Nucleus accumbens (tissue), 56 donors: ENCODE measurements around the gene TSPAN3.

Experiments used
- DNase-seq, 56 donors: peaks; one replicate each; lab custom pipeline; 2025; lab: John Stamatoyannopoulos, UW

Gene TSPAN3

GRCh38 chr15:77085297-77085696, 14.4 kb upstream of the TSPAN3 start:
- no peak for DNase-seq

DNA sequence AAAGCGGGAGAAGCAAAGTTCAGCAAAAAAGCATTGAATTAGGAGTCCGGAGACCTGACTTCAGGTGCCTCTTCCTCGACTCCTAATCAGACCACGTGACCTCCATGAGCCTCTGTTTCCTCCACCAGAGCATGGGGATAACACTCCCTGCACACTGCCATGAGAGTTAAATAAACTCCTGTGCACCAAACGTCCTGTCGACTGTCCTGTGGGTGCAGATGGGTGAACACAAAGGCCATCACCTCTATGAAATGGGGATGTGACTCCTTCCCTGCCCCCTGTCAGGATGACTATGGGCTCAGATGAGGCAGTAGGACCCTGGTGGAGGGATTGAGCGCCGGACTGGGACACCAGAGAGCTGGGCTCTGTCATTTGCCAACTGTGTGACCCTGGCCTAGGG, 13.5 kb upstream of the TSPAN3 start:
- DNase-seq = no peak

GRCh38 chr15:77083381-77084160, 12.7 kb upstream of the TSPAN3 start:
- peak in 53 of 56 donors; percentile 10 to 89 (median 64) for DNase-seq

DNA sequence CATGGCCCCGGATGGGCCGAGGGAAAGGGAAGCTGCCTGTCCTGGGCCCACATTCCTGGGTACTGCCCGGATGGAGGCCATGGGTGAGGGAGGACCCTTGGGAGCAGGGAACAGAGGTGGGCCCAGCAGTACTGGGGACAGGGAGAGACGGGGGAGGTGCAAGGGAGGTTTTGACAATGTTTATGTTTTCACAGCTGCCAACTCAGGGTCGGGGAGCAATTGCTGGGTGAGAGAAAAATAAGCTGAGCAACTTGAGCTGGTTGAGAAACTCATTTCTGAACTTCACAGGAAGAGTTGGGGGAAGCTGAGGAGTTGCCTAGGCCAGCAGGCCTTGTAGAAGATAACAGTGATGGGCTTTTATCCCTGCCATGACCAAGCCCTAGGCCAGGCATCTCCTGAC, 11.1 kb upstream of the TSPAN3 start:
- DNase-seq = no peak

- DNase-seq = peak in 4 of 56 donors; percentile 4 to 69 (median 22)
Observed at GRCh38 chr15:77076323-77076915, 5.5 kb upstream of the TSPAN3 start.

DNA sequence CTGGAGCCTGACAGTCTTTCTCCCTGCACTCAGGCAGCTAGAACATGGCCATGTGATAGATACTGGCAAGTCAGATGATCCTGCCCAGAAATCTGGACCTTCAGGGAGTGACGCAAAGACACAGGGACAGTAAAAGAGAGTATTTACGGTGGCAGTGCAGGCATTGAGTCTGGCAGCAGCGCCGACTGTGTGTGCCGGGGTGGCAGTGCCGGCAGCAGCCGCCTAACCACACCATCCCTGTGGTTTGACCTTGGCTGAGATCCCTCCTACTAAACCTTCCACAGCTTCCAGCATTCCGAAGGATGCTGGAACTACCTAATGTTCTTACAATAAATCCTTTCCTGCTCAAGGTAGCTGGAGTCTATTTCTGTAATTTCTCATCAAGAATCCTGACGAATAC, 4.6 kb upstream of the TSPAN3 start:
- peak in 23 of 56 donors; percentile 11 to 62 (median 30) for DNase-seq

DNA sequence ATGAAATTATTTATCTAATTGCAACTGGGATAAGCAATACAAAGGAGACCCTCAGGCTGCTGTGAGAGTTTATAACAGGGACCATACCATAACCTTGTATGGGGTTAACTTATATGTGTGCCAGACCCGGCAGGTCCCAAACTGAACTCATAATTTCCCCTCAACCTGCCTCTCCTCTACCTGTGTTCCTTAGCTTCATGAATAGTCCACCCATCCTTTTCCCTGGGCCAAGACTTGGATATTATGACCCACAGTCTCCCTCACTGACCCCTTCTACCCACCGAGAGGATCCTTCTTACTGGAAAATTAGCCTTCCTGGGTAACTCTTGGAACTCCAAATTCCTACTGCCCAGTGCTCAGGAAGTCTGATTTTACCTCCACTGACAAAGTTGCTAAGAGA, 3.4 kb upstream of the TSPAN3 start:
- DNase-seq = no peak

GRCh38 chr15:77071305-77072223, 655 bp upstream of the TSPAN3 start:
- DNase-seq = no peak

GRCh38 chr15:77070180-77070494, 772 bp downstream of the TSPAN3 start:
- DNase-seq = no peak

DNA sequence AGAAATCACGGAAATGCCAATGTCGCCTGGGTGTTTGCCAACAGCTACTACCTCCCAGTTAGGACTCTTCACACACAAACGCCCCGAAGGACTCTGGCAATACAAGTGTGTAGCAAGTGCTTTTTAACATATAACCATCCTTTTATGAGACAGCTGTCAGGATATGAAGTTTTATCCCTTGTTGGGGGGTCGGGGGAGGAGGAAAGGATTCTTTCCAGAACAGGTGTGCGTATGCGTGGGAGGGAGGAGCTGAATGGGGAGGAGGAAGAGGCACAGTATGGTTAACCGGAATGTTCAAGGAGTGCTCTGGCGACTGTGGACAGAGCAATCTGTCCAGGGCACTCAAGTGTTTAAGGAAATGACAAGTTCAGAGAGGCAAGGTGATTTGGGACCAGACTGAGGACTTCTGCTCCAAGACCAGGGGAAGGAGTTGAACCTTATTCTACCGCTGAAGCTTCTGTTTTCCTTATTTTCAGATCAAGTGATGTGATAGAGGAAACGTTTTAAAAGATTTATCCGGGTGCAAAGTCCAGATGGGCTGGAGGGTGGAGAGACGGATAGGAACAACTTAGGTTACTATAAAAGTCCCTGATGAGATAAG, 1.3 kb downstream of the TSPAN3 start:
- DNase-seq = peak in 3 of 56 donors; percentile 13 to 24 (median 23)

GRCh38 chr15:77068633-77069032, 2.3 kb downstream of the TSPAN3 start:
- no peak for DNase-seq

DNA sequence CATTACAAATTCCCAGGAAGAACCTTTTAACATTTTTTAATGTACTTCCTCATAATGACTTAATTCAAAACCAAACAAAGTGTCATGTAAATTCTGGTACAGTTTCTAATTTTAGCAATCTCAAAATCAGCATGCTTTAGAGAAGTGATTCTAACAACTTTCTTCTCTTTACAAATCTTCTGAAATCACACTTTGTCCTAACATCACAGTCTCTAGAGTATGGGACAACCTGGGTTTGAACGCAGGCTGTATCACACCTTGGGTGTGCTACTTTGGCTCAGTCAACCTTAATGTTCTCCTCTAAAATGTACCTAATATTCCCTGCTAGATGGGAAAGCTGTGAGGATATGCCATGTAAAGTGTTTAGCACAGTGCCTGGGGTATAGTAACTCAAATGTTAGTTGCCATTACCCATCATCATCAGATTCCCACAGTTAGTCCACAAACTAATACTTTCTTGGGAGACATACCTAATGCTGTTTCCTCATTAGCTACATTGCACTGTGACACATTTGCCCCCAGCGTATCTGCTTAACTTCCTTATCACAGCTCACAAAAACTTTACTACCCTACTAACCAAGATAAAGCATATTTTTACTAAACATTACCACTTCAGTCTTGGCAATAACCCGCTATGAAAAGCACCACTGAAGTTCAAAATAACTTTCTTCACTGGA, 3.1 kb downstream of the TSPAN3 start:
- DNase-seq = no peak

DNA sequence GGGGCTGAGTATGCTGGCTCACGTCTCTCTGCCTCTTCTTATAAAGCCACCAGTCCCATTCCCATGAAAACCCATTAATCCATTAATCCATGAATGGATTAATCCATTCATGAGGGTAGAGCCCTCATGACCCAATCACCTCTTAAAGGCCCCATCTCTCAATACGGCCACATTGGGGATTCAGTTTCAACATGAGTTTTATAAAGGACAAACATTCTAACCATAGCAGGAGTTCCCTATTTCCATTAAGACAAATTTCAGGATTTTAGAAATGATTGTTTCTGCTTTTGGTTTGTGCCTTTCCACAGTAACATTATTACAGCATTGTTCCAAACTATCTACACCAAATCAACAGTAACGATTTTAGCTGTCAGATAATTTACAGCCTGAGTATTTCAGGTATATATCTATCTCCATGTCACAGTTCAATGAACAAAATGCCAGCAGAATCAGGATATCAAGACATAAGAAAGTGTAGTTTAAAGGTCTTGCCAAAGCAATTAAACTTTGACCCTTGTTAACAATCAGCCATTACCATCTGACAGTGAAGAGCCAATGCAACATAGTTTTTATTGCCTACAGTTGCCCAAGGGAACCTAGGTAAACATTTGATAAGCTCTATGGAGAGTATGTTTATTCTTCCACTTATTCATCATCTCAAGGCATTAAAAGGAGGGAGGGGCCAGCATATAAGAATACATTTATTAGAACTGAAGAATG, 3.8 kb downstream of the TSPAN3 start:
- no peak for DNase-seq

- no peak for DNase-seq
Observed at GRCh38 chr15:77064539-77065308, 6.2 kb downstream of the TSPAN3 start.

DNA sequence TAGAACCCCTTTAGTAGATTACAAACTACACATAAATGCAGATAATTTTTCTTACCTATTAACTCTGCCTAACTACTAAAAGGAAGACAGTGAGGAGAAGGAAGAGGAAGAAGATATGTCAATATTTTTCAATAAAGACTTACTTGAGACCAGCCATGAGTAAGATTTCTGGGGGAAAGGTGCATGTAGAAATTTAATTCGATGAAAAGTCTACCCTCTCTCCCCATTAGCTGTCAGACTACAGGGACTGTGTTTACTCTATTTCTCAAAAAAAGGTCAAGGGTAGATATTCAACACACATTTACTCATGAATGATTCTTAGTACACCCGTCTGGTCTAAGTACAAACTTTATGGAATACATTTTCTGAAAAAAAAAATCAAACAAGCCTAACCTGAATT, 6.8 kb downstream of the TSPAN3 start:
- DNase-seq = no peak

DNA sequence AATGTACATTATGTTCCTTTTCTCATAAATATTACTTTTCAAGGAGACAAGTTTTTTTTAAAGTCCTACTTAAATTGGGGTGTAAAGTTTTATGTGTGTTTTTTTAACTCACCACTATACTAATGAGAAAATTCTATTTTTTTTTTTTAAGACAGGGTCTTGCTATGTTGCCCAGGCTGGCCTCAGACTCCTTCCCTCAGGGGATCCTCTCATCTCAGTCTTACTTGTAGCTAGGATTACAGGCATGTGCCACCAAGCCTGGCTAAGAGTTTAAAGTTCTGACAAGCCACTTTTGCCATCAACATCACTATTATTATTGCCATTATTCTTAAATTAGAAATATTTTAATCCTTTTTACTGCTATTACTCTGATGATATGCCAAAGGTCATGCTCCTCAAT, 7.7 kb downstream of the TSPAN3 start:
- DNase-seq = no peak

- peak in 3 of 56 donors; percentile 11 to 26 (median 16) for DNase-seq
Observed at GRCh38 chr15:77060546-77060945, 10.4 kb downstream of the TSPAN3 start.

- no peak for DNase-seq
Observed at GRCh38 chr15:77059786-77060361, 11.0 kb downstream of the TSPAN3 start.

DNA sequence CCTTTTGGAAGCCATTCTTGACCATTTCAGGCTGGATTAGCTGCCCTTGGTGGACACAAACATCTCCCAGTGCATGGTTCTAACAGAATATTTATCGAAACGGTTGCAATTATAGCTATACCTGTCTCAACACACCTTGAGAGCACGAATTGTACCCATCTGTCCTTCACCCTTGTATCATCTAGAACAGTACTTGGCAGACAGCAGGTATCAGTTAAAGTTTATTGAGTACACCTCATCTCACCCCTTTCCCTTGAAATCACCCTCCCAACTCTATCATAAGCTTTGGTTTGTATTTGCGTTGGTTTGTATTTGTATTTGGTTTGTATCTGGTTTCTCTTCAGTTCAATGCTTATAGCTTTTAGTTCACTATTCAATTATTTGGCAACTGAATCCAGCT, 12.4 kb downstream of the TSPAN3 start:
- DNase-seq = no peak
